ENCODE results near the gene EIF3A. TPM values are rescaled to one million over a fixed set of nuclear protein-coding genes. Genes with fewer than 3 reads are reported as not detected.

EIF3A gene
- total and polyA plus RNA-seq, 12 donors: 26.0 to 197 (median 93.3) TPM

DNA sequence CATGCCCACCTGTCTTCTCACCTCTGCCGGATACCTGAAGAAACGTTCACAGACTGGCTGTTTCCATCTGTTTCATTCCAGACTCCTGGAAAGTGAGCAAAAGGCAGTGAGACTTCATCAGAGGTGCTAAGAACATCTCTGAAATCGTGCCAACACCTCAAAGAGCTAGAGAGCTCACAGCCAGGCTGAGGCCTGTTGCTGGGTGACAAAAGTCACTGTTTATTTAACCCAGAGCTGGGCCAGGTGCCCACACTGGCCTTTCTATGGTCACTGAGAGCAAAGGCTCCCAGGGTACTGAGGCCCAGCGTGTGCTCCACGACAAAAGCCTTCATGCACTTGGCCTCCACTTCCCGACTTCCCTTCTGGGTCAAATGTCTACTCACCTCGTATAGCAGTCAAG, 54.8 kb downstream of the EIF3A start:
- no peak for DNase-seq
- Histone ChIP-seq H3K4me3 (no peak overlapping the region), H3K4me1 (replicated peaks in 1 of 2) (peaks cover 4 to 5% of the 10 kb centered on the region in 2 donors), H3K27ac (no peak overlapping the region), H3K36me3 (replicated peaks in 1 of 2) (no peaks in the 10 kb centered on the region), H3K9me3 (replicated peaks in 1 of 3) (no peaks in the 10 kb centered on the region), H3K27me3 (no peaks in the 10 kb centered on the region)
- TF ChIP-seq, protein P1, sequence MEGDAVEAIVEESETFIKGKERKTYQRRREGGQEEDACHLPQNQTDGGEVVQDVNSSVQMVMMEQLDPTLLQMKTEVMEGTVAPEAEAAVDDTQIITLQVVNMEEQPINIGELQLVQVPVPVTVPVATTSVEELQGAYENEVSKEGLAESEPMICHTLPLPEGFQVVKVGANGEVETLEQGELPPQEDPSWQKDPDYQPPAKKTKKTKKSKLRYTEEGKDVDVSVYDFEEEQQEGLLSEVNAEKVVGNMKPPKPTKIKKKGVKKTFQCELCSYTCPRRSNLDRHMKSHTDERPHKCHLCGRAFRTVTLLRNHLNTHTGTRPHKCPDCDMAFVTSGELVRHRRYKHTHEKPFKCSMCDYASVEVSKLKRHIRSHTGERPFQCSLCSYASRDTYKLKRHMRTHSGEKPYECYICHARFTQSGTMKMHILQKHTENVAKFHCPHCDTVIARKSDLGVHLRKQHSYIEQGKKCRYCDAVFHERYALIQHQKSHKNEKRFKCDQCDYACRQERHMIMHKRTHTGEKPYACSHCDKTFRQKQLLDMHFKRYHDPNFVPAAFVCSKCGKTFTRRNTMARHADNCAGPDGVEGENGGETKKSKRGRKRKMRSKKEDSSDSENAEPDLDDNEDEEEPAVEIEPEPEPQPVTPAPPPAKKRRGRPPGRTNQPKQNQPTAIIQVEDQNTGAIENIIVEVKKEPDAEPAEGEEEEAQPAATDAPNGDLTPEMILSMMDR (IDR thresholded peaks at IDR 0.05): no peak
- TF ChIP-seq POLR2A (IDR thresholded peaks at IDR 0.05): no peak
- intact Hi-C loops (cut with DNase I): loop anchor here in 1 of 2 donors (10.0 kb wide), 1 partner anchor 461 kb away; no protein-coding TSS in a partner anchor
- 74 to 84% (median 83%) methylated on average over 6 to 7 of the region's 7 CpGs for WGBS, 4 donors

DNA sequence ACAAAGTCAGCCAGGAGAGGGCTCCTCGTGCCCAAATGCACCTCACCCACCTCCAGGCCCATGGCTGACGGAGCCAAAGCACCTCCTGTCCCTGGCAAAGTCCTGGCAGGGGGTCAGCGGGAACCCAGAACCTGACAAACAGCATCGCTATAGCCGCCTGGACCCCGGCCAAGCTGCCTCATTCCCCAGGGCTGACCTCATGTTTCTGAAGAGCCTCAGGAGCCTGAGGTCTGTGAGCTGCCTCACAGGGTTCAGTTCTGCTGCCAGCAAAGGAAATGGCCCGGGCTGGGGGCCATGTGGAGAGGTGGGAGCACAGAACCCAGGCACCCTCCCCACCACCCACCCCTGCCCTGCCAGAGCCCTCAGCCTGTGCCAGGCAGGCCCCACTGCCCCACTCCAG, 55.3 kb downstream of the EIF3A start:
- no peaks in the 10 kb centered on the region for H3K27me3 ChIP-seq
- peaks cover under 1 to 3% of the 10 kb centered on the region in 2 donors for H3K4me1 ChIP-seq (replicated peaks in 1 of 2)
- TF ChIP-seq, protein P1 (IDR thresholded peaks at IDR 0.05): no peak
- TF ChIP-seq POLR2A (IDR thresholded peaks at IDR 0.05): no peak
- intact Hi-C loops (cut with DNase I): loop anchor here in 1 of 2 donors (10.0 kb wide), 1 partner anchor 461 kb away; no protein-coding TSS in a partner anchor
- DNase-seq: peak; percentile 35 to 82 (median 67)
- WGBS, 4 donors: 62 to 100% (median 77%) methylated on average over 1 to 7 of the region's 7 CpGs
- H3K4me3 ChIP-seq: no peak overlapping the region
- H3K9me3 ChIP-seq (replicated peaks in 1 of 3): no peaks in the 10 kb centered on the region
- no peaks in the 10 kb centered on the region for H3K36me3 ChIP-seq (replicated peaks in 1 of 2)
- H3K27ac ChIP-seq: no peak overlapping the region

DNA sequence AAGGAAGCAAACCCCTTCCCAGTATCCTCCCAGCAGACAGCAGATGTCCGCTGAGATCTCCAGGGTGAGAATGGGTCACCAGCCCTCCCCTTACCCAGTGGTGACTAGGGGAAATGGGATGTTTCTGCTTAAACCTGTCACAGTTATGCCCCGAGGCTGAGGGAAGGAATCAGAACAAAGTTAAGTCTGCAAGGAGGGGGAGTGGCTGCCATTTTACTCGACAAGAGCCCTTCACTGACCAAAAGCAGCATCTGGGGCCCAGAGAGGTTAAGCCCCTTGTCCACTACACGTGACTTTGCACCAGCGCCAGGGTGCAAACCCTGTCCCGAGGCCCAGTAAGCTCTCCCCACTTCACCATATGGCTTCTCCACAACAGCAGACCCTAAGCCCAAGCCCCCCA, 55.7 kb downstream of the EIF3A start:
- 70 to 79% (median 71%) methylated on average over 3 to 6 of the region's 6 CpGs for WGBS, 4 donors
- Histone ChIP-seq H3K4me1 (replicated peaks in 1 of 2) (peaks cover 0 to 6% of the 10 kb centered on the region in 2 donors), H3K36me3 (replicated peaks in 1 of 2) (no peaks in the 10 kb centered on the region), H3K9me3 (replicated peaks in 1 of 3) (no peaks in the 10 kb centered on the region), H3K4me3 (no peak overlapping the region), H3K27ac (no peak overlapping the region), H3K27me3 (no peaks in the 10 kb centered on the region)
- no peak for DNase-seq
- intact Hi-C loops (cut with DNase I): loop anchor here in 1 of 2 donors (10.0 kb wide), 1 partner anchor 460 kb away; no protein-coding TSS in a partner anchor
- TF ChIP-seq, protein P1 (IDR thresholded peaks at IDR 0.05): no peak
- TF ChIP-seq POLR2A (IDR thresholded peaks at IDR 0.05): no peak

DNA sequence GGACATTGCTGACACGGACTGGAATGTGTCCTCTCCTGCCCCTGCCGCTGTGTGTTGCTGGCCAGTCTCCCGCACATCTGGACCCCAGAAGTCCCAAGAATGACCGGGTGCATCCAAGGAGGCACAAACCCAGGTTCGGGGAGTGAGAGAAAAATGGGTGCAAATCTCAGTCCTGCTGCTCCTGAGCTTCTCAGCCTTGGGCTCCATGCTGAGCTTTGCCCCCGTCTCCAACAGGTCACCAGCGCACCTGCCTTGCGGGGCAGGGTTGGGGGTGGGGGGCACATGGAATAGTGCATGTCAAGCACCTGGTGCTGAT, 57.1 kb downstream of the EIF3A start:
- peaks cover 0 to 6% of the 10 kb centered on the region in 2 donors for H3K4me1 ChIP-seq (replicated peaks in 1 of 2)
- H3K27ac ChIP-seq: peak overlapping the region in 1 of 5 donors; percentile 41
- intact Hi-C loops (cut with DNase I): loop anchor here in 1 of 2 donors (10.0 kb wide), 1 partner anchor 459 kb away; no protein-coding TSS in a partner anchor
- H3K9me3 ChIP-seq (replicated peaks in 1 of 3): no peaks in the 10 kb centered on the region
- no peaks in the 10 kb centered on the region for H3K36me3 ChIP-seq (replicated peaks in 1 of 2)
- H3K4me3 ChIP-seq: no peak overlapping the region
- WGBS, 4 donors: 73 to 87% (median 79%) methylated on average over 4 to 8 of the region's 8 CpGs
- no peak for DNase-seq
- TF ChIP-seq POLR2A (IDR thresholded peaks at IDR 0.05): no peak
- TF ChIP-seq, protein P1 (IDR thresholded peaks at IDR 0.05): no peak
- no peaks in the 10 kb centered on the region for H3K27me3 ChIP-seq
